Suprapubic skin (tissue), 3 donors: ENCODE measurements around the gene AUTS2.
"Not testable (repeated sequence)": the region's sequence is repeated elsewhere in the genome, so short reads cannot be mapped to it uniquely, and the experiment has no call there.

Experiments
- CTCF ChIP-seq, 2 donors: fragments of 200-600 bp in 1 of 2; fragments of 450-650 bp in 1 of 2; sonication (generic) in 1 of 2; IDR thresholded peaks; one replicate each; pipeline ENCODE4 v1.5.1; 2016 to 2019; ENCODE audit warnings: antibody characterized with exemption in 2 of 2, mild to moderate bottlenecking in 1 of 2, moderate library complexity in 1 of 2
- POLR2A ChIP-seq, 2 donors: fragments of 450-650 bp; IDR thresholded peaks; one replicate each; pipeline ENCODE4 v1.6.1; 2017; ENCODE audit warnings: antibody characterized with exemption in 2 of 2, mild to moderate bottlenecking in 2 of 2, moderate library complexity in 2 of 2

DNA sequence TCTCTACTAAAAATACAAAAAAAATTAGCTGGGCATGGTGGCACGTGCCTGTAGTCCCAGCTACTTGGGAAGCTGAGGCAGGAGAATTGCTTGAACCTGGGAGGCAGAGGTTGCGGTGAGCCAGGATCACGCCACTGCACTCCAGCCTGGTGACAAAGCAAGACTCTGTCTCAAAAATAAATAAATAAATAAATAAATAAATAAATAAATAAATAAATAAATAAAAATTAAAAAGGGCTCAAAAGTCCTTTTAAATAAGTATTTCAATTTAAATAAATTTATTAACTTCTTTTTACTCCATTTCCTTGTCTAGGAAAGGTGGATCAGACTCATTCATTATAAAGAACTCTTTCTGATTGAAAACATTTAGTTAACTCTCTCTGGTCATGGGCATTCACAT is 766.1 kb downstream of the AUTS2 start:
- TF ChIP-seq POLR2A, CTCF (IDR thresholded peaks at IDR 0.05): not testable (repeated sequence)
